ENCODE results near the gene WDR41.
"Not testable (repeated sequence)": the region's sequence is repeated elsewhere in the genome, so short reads cannot be mapped to it uniquely, and the experiment has no call there.

WDR41 gene

GRCh38 chr5:77492653-77493000, 511 bp upstream of the WDR41 start:
- Histone ChIP-seq H3K27ac (ENCODE audit: low read depth, low read length) (peak overlapping the region; percentile 17), H3K27me3 (ENCODE audit: control insufficient read depth in 1 of 2, insufficient read depth in 2 of 2, low read length in 2 of 2) (peaks cover 0 to 5% of the 10 kb centered on the region in 2 donors), H3K36me3 (ENCODE audit: control insufficient read depth in 1 of 2, insufficient read depth in 2 of 2, low read length in 2 of 2) (peaks cover 0 to 5% of the 10 kb centered on the region in 2 donors), H3K9me3 (ENCODE audit: control insufficient read depth in 1 of 2, low read length in 2 of 2) (no peaks in the 10 kb centered on the region), H3K4me3 (ENCODE audit: low read depth in 1 of 2, low read length in 2 of 2) (peak overlapping the region; percentile 84 to 91), H3K9ac (ENCODE audit: low read depth in 1 of 2, low read length in 2 of 2) (peak overlapping the region; percentile 38 to 91), H3K4me1 (ENCODE audit: control insufficient read depth in 1 of 2, insufficient read depth in 2 of 2, low read length in 2 of 2) (peaks cover 3 to 9% of the 10 kb centered on the region in 2 donors)

- H3K36me3 ChIP-seq (ENCODE audit: control insufficient read depth in 1 of 2, insufficient read depth in 2 of 2, low read length in 2 of 2); H3K4me1 ChIP-seq (ENCODE audit: control insufficient read depth in 1 of 2, insufficient read depth in 2 of 2, low read length in 2 of 2); H3K27ac ChIP-seq (ENCODE audit: low read depth, low read length); H3K9me3 ChIP-seq (ENCODE audit: control insufficient read depth in 1 of 2, low read length in 2 of 2); H3K27me3 ChIP-seq (ENCODE audit: control insufficient read depth in 1 of 2, insufficient read depth in 2 of 2, low read length in 2 of 2): not testable (repeated sequence)
- H3K9ac ChIP-seq (ENCODE audit: low read depth in 1 of 2, low read length in 2 of 2): peak overlapping the region; percentile 91 to 92
- peak overlapping the region; percentile 84 to 91 for H3K4me3 ChIP-seq (ENCODE audit: low read depth in 1 of 2, low read length in 2 of 2)
These were observed 1.3 kb downstream of the WDR41 start for GRCh38 chr5:77490741-77491344.

- Histone ChIP-seq H3K9me3 (ENCODE audit: control insufficient read depth in 1 of 2, low read length in 2 of 2) (no peaks in the 10 kb centered on the region), H3K27me3 (ENCODE audit: control insufficient read depth in 1 of 2, insufficient read depth in 2 of 2, low read length in 2 of 2) (no peaks in the 10 kb centered on the region), H3K4me3 (ENCODE audit: low read depth in 1 of 2, low read length in 2 of 2) (no peak overlapping the region), H3K9ac (ENCODE audit: low read depth in 1 of 2, low read length in 2 of 2) (no peak overlapping the region), H3K36me3 (ENCODE audit: control insufficient read depth in 1 of 2, insufficient read depth in 2 of 2, low read length in 2 of 2) (peaks cover 0 to 13% of the 10 kb centered on the region in 2 donors), H3K27ac (ENCODE audit: low read depth, low read length) (no peak overlapping the region), H3K4me1 (ENCODE audit: control insufficient read depth in 1 of 2, insufficient read depth in 2 of 2, low read length in 2 of 2) (peaks cover 0 to 5% of the 10 kb centered on the region in 2 donors)
These were observed 5.7 kb downstream of the WDR41 start for GRCh38 chr5:77486344-77486962.

GRCh38 chr5:77483682-77484081, 8.4 kb downstream of the WDR41 start:
- H3K36me3 ChIP-seq (ENCODE audit: control insufficient read depth in 1 of 2, insufficient read depth in 2 of 2, low read length in 2 of 2): peaks cover 0 to 13% of the 10 kb centered on the region in 2 donors

GRCh38 chr5:77475041-77475440, 17.1 kb downstream of the WDR41 start:
- not testable (repeated sequence) for H3K27me3 ChIP-seq (ENCODE audit: control insufficient read depth in 1 of 2, insufficient read depth in 2 of 2, low read length in 2 of 2); H3K4me1 ChIP-seq (ENCODE audit: control insufficient read depth in 1 of 2, insufficient read depth in 2 of 2, low read length in 2 of 2); H3K36me3 ChIP-seq (ENCODE audit: control insufficient read depth in 1 of 2, insufficient read depth in 2 of 2, low read length in 2 of 2); H3K27ac ChIP-seq (ENCODE audit: low read depth, low read length); H3K9me3 ChIP-seq (ENCODE audit: control insufficient read depth in 1 of 2, low read length in 2 of 2); H3K9ac ChIP-seq (ENCODE audit: low read depth in 1 of 2, low read length in 2 of 2); H3K4me3 ChIP-seq (ENCODE audit: low read depth in 1 of 2, low read length in 2 of 2)

More at GRCh38 chr5:77483682-77484081, 8.4 kb downstream of the WDR41 start:
- no peaks in the 10 kb centered on the region for H3K4me1 ChIP-seq (ENCODE audit: control insufficient read depth in 1 of 2, insufficient read depth in 2 of 2, low read length in 2 of 2)
- H3K27me3 ChIP-seq (ENCODE audit: control insufficient read depth in 1 of 2, insufficient read depth in 2 of 2, low read length in 2 of 2): no peaks in the 10 kb centered on the region
- no peaks in the 10 kb centered on the region for H3K9me3 ChIP-seq (ENCODE audit: control insufficient read depth in 1 of 2, low read length in 2 of 2)
- no peak overlapping the region for H3K9ac ChIP-seq (ENCODE audit: low read depth in 1 of 2, low read length in 2 of 2)
- no peak overlapping the region for H3K27ac ChIP-seq (ENCODE audit: low read depth, low read length)
- no peak overlapping the region for H3K4me3 ChIP-seq (ENCODE audit: low read depth in 1 of 2, low read length in 2 of 2)

GRCh38 chr5:77468875-77469274, 23.2 kb downstream of the WDR41 start:
- not testable (repeated sequence) for H3K36me3 ChIP-seq (ENCODE audit: control insufficient read depth in 1 of 2, insufficient read depth in 2 of 2, low read length in 2 of 2); H3K9ac ChIP-seq (ENCODE audit: low read depth in 1 of 2, low read length in 2 of 2)

GRCh38 chr5:77463905-77464304, 28.2 kb downstream of the WDR41 start:
- Histone ChIP-seq H3K4me1 (ENCODE audit: control insufficient read depth in 1 of 2, insufficient read depth in 2 of 2, low read length in 2 of 2) (peaks cover 0 to 7% of the 10 kb centered on the region in 2 donors), H3K9ac (ENCODE audit: low read depth in 1 of 2, low read length in 2 of 2) (no peak overlapping the region), H3K4me3 (ENCODE audit: low read depth in 1 of 2, low read length in 2 of 2) (no peak overlapping the region), H3K27me3 (ENCODE audit: control insufficient read depth in 1 of 2, insufficient read depth in 2 of 2, low read length in 2 of 2) (no peaks in the 10 kb centered on the region), H3K9me3 (ENCODE audit: control insufficient read depth in 1 of 2, low read length in 2 of 2) (no peaks in the 10 kb centered on the region), H3K36me3 (ENCODE audit: control insufficient read depth in 1 of 2, insufficient read depth in 2 of 2, low read length in 2 of 2) (no peaks in the 10 kb centered on the region), H3K27ac (ENCODE audit: low read depth, low read length) (no peak overlapping the region)

More at GRCh38 chr5:77468875-77469274, 23.2 kb downstream of the WDR41 start:
- not testable (repeated sequence) for H3K4me1 ChIP-seq (ENCODE audit: control insufficient read depth in 1 of 2, insufficient read depth in 2 of 2, low read length in 2 of 2); H3K4me3 ChIP-seq (ENCODE audit: low read depth in 1 of 2, low read length in 2 of 2); H3K9me3 ChIP-seq (ENCODE audit: control insufficient read depth in 1 of 2, low read length in 2 of 2); H3K27me3 ChIP-seq (ENCODE audit: control insufficient read depth in 1 of 2, insufficient read depth in 2 of 2, low read length in 2 of 2); H3K27ac ChIP-seq (ENCODE audit: low read depth, low read length)

- Histone ChIP-seq H3K36me3 (ENCODE audit: control insufficient read depth in 1 of 2, insufficient read depth in 2 of 2, low read length in 2 of 2) (no peaks in the 10 kb centered on the region), H3K27me3 (ENCODE audit: control insufficient read depth in 1 of 2, insufficient read depth in 2 of 2, low read length in 2 of 2) (no peaks in the 10 kb centered on the region)
These were observed 30.8 kb downstream of the WDR41 start for GRCh38 chr5:77461287-77461686.

GRCh38 chr5:77454123-77454522, 38.0 kb downstream of the WDR41 start:
- H3K27me3 ChIP-seq (ENCODE audit: control insufficient read depth in 1 of 2, insufficient read depth in 2 of 2, low read length in 2 of 2): no peaks in the 10 kb centered on the region
- no peaks in the 10 kb centered on the region for H3K9me3 ChIP-seq (ENCODE audit: control insufficient read depth in 1 of 2, low read length in 2 of 2)
- H3K9ac ChIP-seq (ENCODE audit: low read depth in 1 of 2, low read length in 2 of 2): no peak overlapping the region
- H3K36me3 ChIP-seq (ENCODE audit: control insufficient read depth in 1 of 2, insufficient read depth in 2 of 2, low read length in 2 of 2): peaks cover 0 to 4% of the 10 kb centered on the region in 2 donors
- no peak overlapping the region for H3K27ac ChIP-seq (ENCODE audit: low read depth, low read length)
- no peak overlapping the region for H3K4me3 ChIP-seq (ENCODE audit: low read depth in 1 of 2, low read length in 2 of 2)
- H3K4me1 ChIP-seq (ENCODE audit: control insufficient read depth in 1 of 2, insufficient read depth in 2 of 2, low read length in 2 of 2): no peaks in the 10 kb centered on the region

More at GRCh38 chr5:77461287-77461686, 30.8 kb downstream of the WDR41 start:
- no peak overlapping the region for H3K9ac ChIP-seq (ENCODE audit: low read depth in 1 of 2, low read length in 2 of 2)
- no peak overlapping the region for H3K4me3 ChIP-seq (ENCODE audit: low read depth in 1 of 2, low read length in 2 of 2)
- H3K27ac ChIP-seq (ENCODE audit: low read depth, low read length): no peak overlapping the region
- peaks cover 0 to 7% of the 10 kb centered on the region in 2 donors for H3K4me1 ChIP-seq (ENCODE audit: control insufficient read depth in 1 of 2, insufficient read depth in 2 of 2, low read length in 2 of 2)
- no peaks in the 10 kb centered on the region for H3K9me3 ChIP-seq (ENCODE audit: control insufficient read depth in 1 of 2, low read length in 2 of 2)

GRCh38 chr5:77452351-77452750, 39.8 kb downstream of the WDR41 start:
- no peak overlapping the region for H3K27ac ChIP-seq (ENCODE audit: low read depth, low read length)
- no peaks in the 10 kb centered on the region for H3K9me3 ChIP-seq (ENCODE audit: control insufficient read depth in 1 of 2, low read length in 2 of 2)
- H3K27me3 ChIP-seq (ENCODE audit: control insufficient read depth in 1 of 2, insufficient read depth in 2 of 2, low read length in 2 of 2): no peaks in the 10 kb centered on the region
- H3K9ac ChIP-seq (ENCODE audit: low read depth in 1 of 2, low read length in 2 of 2): no peak overlapping the region
- no peak overlapping the region for H3K4me3 ChIP-seq (ENCODE audit: low read depth in 1 of 2, low read length in 2 of 2)
- no peaks in the 10 kb centered on the region for H3K4me1 ChIP-seq (ENCODE audit: control insufficient read depth in 1 of 2, insufficient read depth in 2 of 2, low read length in 2 of 2)
- H3K36me3 ChIP-seq (ENCODE audit: control insufficient read depth in 1 of 2, insufficient read depth in 2 of 2, low read length in 2 of 2): peaks cover 0 to 13% of the 10 kb centered on the region in 2 donors

Measured in duodenal mucosa (tissue), 2 donors.